Pons (tissue), 1 donor: ENCODE data around the gene PRIMPOL.
"Not testable (repeated sequence)": the region's sequence is repeated elsewhere in the genome, so short reads cannot be mapped to it uniquely, and the experiment has no call there.

Source experiments
- DNase-seq: peaks from one replicate; pipeline ENCODE4 v3.0.0-alpha.2; 2016; ENCODE audit warnings: low spot score

Gene PRIMPOL

GRCh38 chr4:184641022-184641421 is 8.5 kb upstream of the PRIMPOL start:
- no peak for DNase-seq

- no peak for DNase-seq
These were observed 8.1 kb upstream of the PRIMPOL start for GRCh38 chr4:184641451-184641850.

- DNase-seq = no peak
These were observed 5.8 kb upstream of the PRIMPOL start for GRCh38 chr4:184643731-184644130.

- DNase-seq = no peak
These were observed 4.8 kb upstream of the PRIMPOL start for GRCh38 chr4:184644553-184645307.

- peak; percentile 84 for DNase-seq
These were observed 3.5 kb upstream of the PRIMPOL start for GRCh38 chr4:184645904-184646610.

- peak; percentile 33 for DNase-seq
These were observed 2.1 kb upstream of the PRIMPOL start for GRCh38 chr4:184647266-184648053.

GRCh38 chr4:184648054-184648312 is 1.6 kb upstream of the PRIMPOL start:
- DNase-seq = peak; percentile 19

- DNase-seq = peak; percentile 24
These were observed 1.1 kb upstream of the PRIMPOL start for GRCh38 chr4:184648313-184649025.

GRCh38 chr4:184649971-184650855 is 675 bp downstream of the PRIMPOL start:
- peak; percentile 65 for DNase-seq

- DNase-seq = no peak
These were observed 2.4 kb downstream of the PRIMPOL start for GRCh38 chr4:184651899-184652298.

- DNase-seq = not testable (repeated sequence)
These were observed 3.1 kb downstream of the PRIMPOL start for GRCh38 chr4:184652681-184653080.

GRCh38 chr4:184653650-184654049 is 4.1 kb downstream of the PRIMPOL start:
- no peak for DNase-seq

- DNase-seq = no peak
These were observed 6.6 kb downstream of the PRIMPOL start for GRCh38 chr4:184655889-184656869.

- no peak for DNase-seq
These were observed 7.6 kb downstream of the PRIMPOL start for GRCh38 chr4:184657144-184657543.

- DNase-seq = not testable (repeated sequence)
These were observed 8.3 kb downstream of the PRIMPOL start for GRCh38 chr4:184657820-184658219.

- DNase-seq = no peak
These were observed 11.4 kb downstream of the PRIMPOL start for GRCh38 chr4:184660978-184661377.

GRCh38 chr4:184662236-184662635 is 12.7 kb downstream of the PRIMPOL start:
- DNase-seq = no peak

- no peak for DNase-seq
These were observed 15.1 kb downstream of the PRIMPOL start for GRCh38 chr4:184664445-184665210.

- no peak for DNase-seq
These were observed 17.1 kb downstream of the PRIMPOL start for GRCh38 chr4:184666670-184667069.
